IMR-90 (cell line): ENCODE data around the gene CDC42BPA. TPM values are rescaled to one million over a fixed set of nuclear protein-coding genes. Genes with fewer than 3 reads are reported as not detected.

Experiments
- ATAC-seq: fragments of 200-7000 bp; cut with Tn5 transposase; 2 replicates; pipeline ENCODE4 v1.9.1; 2020; ENCODE audit warnings: low read depth, mild to moderate bottlenecking, moderate library complexity
- BruUV-seq: library from RNA; stranded (reverse); fragments of 400-500 nt; replicated peaks from 2 replicates; lab custom pipeline; 2021; lab: Mats Ljungman, UMichigan
- CTCF ChIA-PET: fragments of 300-600 bp; formaldehyde crosslinking; extraction: SDS; loops from one replicate; lab custom pipeline; 2021; ENCODE audit warnings: antibody characterized with exemption; lab: Yijun Ruan, JAX
- POLR2A ChIA-PET: fragments of 300-600 bp; sonication (Branson Sonifier 250); formaldehyde crosslinking; loops from one replicate; lab custom pipeline; 2022; ENCODE audit warnings: antibody characterized with exemption; ENCODE audit not compliant: unreplicated experiment; lab: Charles Lee
- DNase-seq: peaks from one replicate; pipeline ENCODE4 v3.0.0; 2013
- H2AFZ ChIP-seq: replicated peaks from 2 replicates; pipeline ENCODE3; 2013; ENCODE audit warnings: low read length, mild to moderate bottlenecking; ENCODE audit not compliant: poor library complexity
- H2AK5ac ChIP-seq: 2 replicates; pipeline ENCODE4 v1.6.1; 2013; ENCODE audit warnings: low read depth, low read length, inconsistent platforms
- H2AK9ac ChIP-seq: replicated peaks from 2 replicates; pipeline ENCODE3; 2013; ENCODE audit warnings: mild to moderate bottlenecking, low read depth, low read length, moderate library complexity; ENCODE audit not compliant: poor library complexity
- H2BK120ac ChIP-seq: 2 replicates; pipeline ENCODE4 v1.6.1; 2013; ENCODE audit warnings: low read depth, low read length, inconsistent platforms
- H2BK15ac ChIP-seq: 3 replicates; pipeline ENCODE4 v1.6.1; 2013; ENCODE audit warnings: low read depth, low read length, inconsistent platforms
- H2BK20ac ChIP-seq: 2 replicates; pipeline ENCODE4 v1.6.1; 2013; ENCODE audit warnings: low read depth, mild to moderate bottlenecking, inconsistent platforms, low read length, moderate library complexity
- H2BK5ac ChIP-seq: 2 replicates; pipeline ENCODE4 v1.6.1; 2013; ENCODE audit warnings: mild to moderate bottlenecking, low read depth, low read length, inconsistent platforms; ENCODE audit not compliant: poor library complexity, severe bottlenecking
- H3K14ac ChIP-seq: replicated peaks from 2 replicates; pipeline ENCODE4 v1.6.1; 2013; ENCODE audit warnings: low read depth, low read length, inconsistent platforms
- H3K18ac ChIP-seq: 2 replicates; pipeline ENCODE4 v1.6.1; 2013; ENCODE audit warnings: low read depth, low read length, control low read depth
- H3K23ac ChIP-seq: 2 replicates; pipeline ENCODE4 v1.6.1; 2013; ENCODE audit warnings: low read depth, low read length, inconsistent platforms
- H3K27ac ChIP-seq: 2 replicates; pipeline ENCODE4 v1.5.1; 2013; ENCODE audit warnings: mild to moderate bottlenecking, control low read depth, low read length; ENCODE audit not compliant: insufficient read depth
- H3K27me3 ChIP-seq: 2 replicates; pipeline ENCODE4 v1.6.1; 2013; ENCODE audit warnings: low read length; ENCODE audit not compliant: control insufficient read depth, insufficient read depth
- H3K36me3 ChIP-seq: 2 replicates; pipeline ENCODE4 v1.6.1; 2013; ENCODE audit warnings: low read length, mixed read lengths; ENCODE audit not compliant: control insufficient read depth, insufficient read depth
- H3K4ac ChIP-seq: 2 replicates; pipeline ENCODE4 v1.6.1; 2013; ENCODE audit warnings: low read depth, low read length, inconsistent platforms
- H3K4me1 ChIP-seq: 2 replicates; pipeline ENCODE4 v1.6.1; 2013; ENCODE audit warnings: low read length, mixed read lengths; ENCODE audit not compliant: control insufficient read depth, insufficient read depth
- H3K4me2 ChIP-seq: 2 replicates; pipeline ENCODE4 v1.6.1; 2013; ENCODE audit warnings: low read depth, mild to moderate bottlenecking, control low read depth, low read length, moderate library complexity
- H3K4me3 ChIP-seq: 2 replicates; pipeline ENCODE4 v1.5.1; 2013; ENCODE audit warnings: low read depth, mild to moderate bottlenecking, control low read depth, low read length, moderate library complexity; ENCODE audit not compliant: insufficient read depth
- H3K56ac ChIP-seq: 2 replicates; pipeline ENCODE4 v1.6.1; 2013; ENCODE audit warnings: low read length, inconsistent platforms; ENCODE audit not compliant: insufficient read depth; ENCODE audit errors: extremely low read depth
- H3K79me1 ChIP-seq, 2 experiments: 2 replicates each; pipeline ENCODE4 v1.6.1; 2013; ENCODE audit warnings: low read length in 2 of 2, inconsistent platforms in 1 of 2, low read depth in 1 of 2
- H3K9ac ChIP-seq: 2 replicates; pipeline ENCODE4 v1.6.1; 2013; ENCODE audit warnings: low read depth, low read length, control low read depth
- H3K9me1 ChIP-seq: 2 replicates; pipeline ENCODE4 v1.6.1; 2013; ENCODE audit warnings: low read length, inconsistent platforms; ENCODE audit not compliant: insufficient read depth
- H3K9me3 ChIP-seq: 2 replicates; pipeline ENCODE4 v1.6.1; 2013; ENCODE audit warnings: low read length; ENCODE audit not compliant: control insufficient read depth, insufficient read depth
- H4K20me1 ChIP-seq: 2 replicates; pipeline ENCODE4 v1.6.1; 2013; ENCODE audit warnings: low read length, inconsistent platforms; ENCODE audit not compliant: insufficient read depth
- H4K5ac ChIP-seq: 2 replicates; pipeline ENCODE4 v1.6.1; 2013; ENCODE audit warnings: mild to moderate bottlenecking, low read depth, low read length, control low read depth
- H4K8ac ChIP-seq, 2 experiments: 2 replicates each; pipeline ENCODE4 v1.6.1; 2013; ENCODE audit warnings: low read depth in 2 of 2, low read length in 2 of 2, control low read depth in 1 of 2, inconsistent platforms in 1 of 2
- H4K91ac ChIP-seq: 2 replicates; pipeline ENCODE4 v1.6.1; 2013; ENCODE audit warnings: low read depth, low read length, inconsistent platforms; ENCODE audit not compliant: insufficient read depth
- CEBPB ChIP-seq: IDR thresholded peaks from 2 replicates; pipeline ENCODE4 v1.6.1; 2012; ENCODE audit warnings: low read depth, low read length, improper control_type of control experiment
- CHD1 ChIP-seq: IDR thresholded peaks from 2 replicates; pipeline ENCODE4 v1.6.1; 2012; ENCODE audit warnings: low read depth, low read length, improper control_type of control experiment
- FOS ChIP-seq: fragments of 150-350 bp; IDR thresholded peaks from 2 replicates; pipeline ENCODE4 v1.6.1; 2016; ENCODE audit warnings: low read depth, low read length
- MAFK ChIP-seq: IDR thresholded peaks from 2 replicates; pipeline ENCODE4 v1.6.1; 2012; ENCODE audit warnings: low read depth, low read length, improper control_type of control experiment
- MXI1 ChIP-seq: IDR thresholded peaks from 2 replicates; pipeline ENCODE4 v1.6.1; 2012; ENCODE audit warnings: low read depth, mild to moderate bottlenecking, low read length, moderate library complexity, borderline replicate concordance
- RAD21 ChIP-seq: IDR thresholded peaks from 2 replicates; pipeline ENCODE4 v1.6.1; 2012; ENCODE audit warnings: low read length, improper control_type of control experiment
- WGBS, 2 experiments: methylation state at CpG; one replicate each; pipeline versions ENCODE4 v1.1.5 to v1.1.7; 2013; ENCODE audit warnings: missing lambda C conversion rate in 2 of 2; ENCODE audit not compliant: insufficient read length in 1 of 2; ENCODE audit errors: extremely low coverage in 2 of 2; 5-methylcytosine and 5-hydroxymethylcytosine counted together
- dilution Hi-C: fragments of 300-500 bp; cut with HindIII; formaldehyde crosslinking; loops from one replicate; pipeline ENCODE4 v1.14.3; 2018; ENCODE audit warnings: low sequenced_read_pairs; ENCODE audit not compliant: unreplicated experiment
- in situ Hi-C: fragments of 300-500 bp; cut with MboI; formaldehyde crosslinking; loops from 3 replicates; pipeline ENCODE4 v1.14.3; 2019; ENCODE audit warnings: low sequenced_read_pairs, inconsistent platforms, mixed read lengths
- intact Hi-C: fragments of 100-400 bp; cut with micrococcal nuclease; formaldehyde crosslinking; loops from 2 replicates; pipeline ENCODE4 v1.10.0; 2022
- polyA plus RNA-seq, 3 experiments: library from polyadenylated mRNA; depleted of rRNA; stranded (reverse); fragments of >200 nt; gene quantifications; 2 replicates each; pipeline ENCODE4 v1.2.3, GENCODE V29; 2012; ENCODE audit warnings: low replicate concordance in 1 of 3
- total RNA-seq: library from RNA; depleted of rRNA; stranded (reverse); fragments of >200 nt; gene quantifications from 2 replicates; pipeline ENCODE4 v1.2.3, GENCODE V29; 2012
- TF ChIP-seq, protein P1 (sequence below): fragments of 150-350 bp; IDR thresholded peaks from 2 replicates; pipeline ENCODE4 v1.6.1; 2017; ENCODE audit warnings: mild to moderate bottlenecking, antibody characterized with exemption, low read length, low read depth

The CDC42BPA gene
- total and polyA plus RNA-seq, 2 of the 4 experiments (the other 2 are of a cell fraction), result 9.4 to 27.8 TPM

GRCh38 chr1:227315629-227316346, 2.5 kb downstream of the CDC42BPA start:
- in situ Hi-C loops, result no loop called here
- H2BK15ac ChIP-seq, result no peak overlapping the region
- POLR2A ChIA-PET, result no interaction called here
- ATAC-seq, result no peak
- peaks cover 15% of the 10 kb centered on the region; the same call in 1 of the 2 replicates for H4K20me1 ChIP-seq
- peak overlapping the region; percentile 29; the same call in 1 of the 2 replicates for H3K56ac ChIP-seq
- H2BK20ac ChIP-seq, result no peak overlapping the region
- BruUV-seq, result no TSS peak
- no peaks in the 10 kb centered on the region for H3K9me3 ChIP-seq
- no peak overlapping the region for H4K8ac ChIP-seq
- peaks cover 3% of the 10 kb centered on the region; the same call in 1 of the 2 replicates for H3K9me1 ChIP-seq
- H2AFZ ChIP-seq, result no peak overlapping the region
- peak overlapping the region; percentile 89 for H3K4me3 ChIP-seq
- no peak overlapping the region for H4K91ac ChIP-seq
- intact Hi-C loops, result loop anchor here (2.0 to 10.0 kb wide), 3 partner anchors 123 to 401 kb away; no protein-coding TSS in a partner anchor
- H4K5ac ChIP-seq, result no peak overlapping the region
- peak overlapping the region; percentile 38; the same call in 1 of the 2 replicates for H3K14ac ChIP-seq
- H2BK120ac ChIP-seq, result no peak overlapping the region
- no peak overlapping the region; the same call in 1 of the 2 replicates for H3K4ac ChIP-seq
- peak overlapping the region; percentile 22 for H2BK5ac ChIP-seq
- peak overlapping the region; percentile 57; the same call in 1 of the 2 replicates for H3K9ac ChIP-seq
- dilution Hi-C loops, result no loop called here
- CTCF ChIA-PET, result interaction anchor here (0.6 kb wide), 1 partner anchor 341 kb away, joined by 3 read pairs; no protein-coding TSS in a partner anchor
- peak overlapping the region; percentile 26; the same call in 1 of the 2 replicates for H3K27ac ChIP-seq
- peaks cover 11 to 18% of the 10 kb centered on the region in 2 experiments for H3K79me1 ChIP-seq
- H3K18ac ChIP-seq, result no peak overlapping the region
- TF ChIP-seq, protein P1, sequence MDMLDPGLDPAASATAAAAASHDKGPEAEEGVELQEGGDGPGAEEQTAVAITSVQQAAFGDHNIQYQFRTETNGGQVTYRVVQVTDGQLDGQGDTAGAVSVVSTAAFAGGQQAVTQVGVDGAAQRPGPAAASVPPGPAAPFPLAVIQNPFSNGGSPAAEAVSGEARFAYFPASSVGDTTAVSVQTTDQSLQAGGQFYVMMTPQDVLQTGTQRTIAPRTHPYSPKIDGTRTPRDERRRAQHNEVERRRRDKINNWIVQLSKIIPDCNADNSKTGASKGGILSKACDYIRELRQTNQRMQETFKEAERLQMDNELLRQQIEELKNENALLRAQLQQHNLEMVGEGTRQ, result no peak
- no peak for TF ChIP-seq FOS
- TF ChIP-seq MXI1, result no peak
- no peak for TF ChIP-seq MAFK
- TF ChIP-seq CEBPB, result peak; percentile 79
- no peak for TF ChIP-seq RAD21
- TF ChIP-seq CHD1, result no peak
- H2AK9ac ChIP-seq, result no peak overlapping the region
- H2AK5ac ChIP-seq, result peak overlapping the region; percentile 32; the same call in 1 of the 2 replicates
- peak; percentile 70 for DNase-seq
- no peaks in the 10 kb centered on the region for H3K27me3 ChIP-seq
- peaks cover 4% of the 10 kb centered on the region; the same call in 1 of the 2 replicates for H3K4me1 ChIP-seq
- WGBS, 2 experiments, result no CpG with 5 or more reads among the region's 7 CpGs
- peak overlapping the region; percentile 74; the same call in 1 of the 2 replicates for H3K23ac ChIP-seq
- H3K36me3 ChIP-seq, result 0 out of 2 replicates have a peak, but pooled peaks cover 3% of the 10 kb centered on the region
- H3K4me2 ChIP-seq, result peak overlapping the region; percentile 84
